HG02759 (cell line): Measurements from ENCODE around the gene DCAF10.
"Not testable (repeated sequence)": the region's sequence is repeated elsewhere in the genome, so short reads cannot be mapped to it uniquely, and the experiment has no call there.

Experiments
- ATAC-seq: cut with Tn5 transposase; IDR thresholded peaks from one replicate; pipeline ENCODE4 v1.9.1; 2021; ENCODE audit warnings: mild to moderate bottlenecking, moderate library complexity; ENCODE audit not compliant: unreplicated experiment

The DCAF10 gene, protein sequence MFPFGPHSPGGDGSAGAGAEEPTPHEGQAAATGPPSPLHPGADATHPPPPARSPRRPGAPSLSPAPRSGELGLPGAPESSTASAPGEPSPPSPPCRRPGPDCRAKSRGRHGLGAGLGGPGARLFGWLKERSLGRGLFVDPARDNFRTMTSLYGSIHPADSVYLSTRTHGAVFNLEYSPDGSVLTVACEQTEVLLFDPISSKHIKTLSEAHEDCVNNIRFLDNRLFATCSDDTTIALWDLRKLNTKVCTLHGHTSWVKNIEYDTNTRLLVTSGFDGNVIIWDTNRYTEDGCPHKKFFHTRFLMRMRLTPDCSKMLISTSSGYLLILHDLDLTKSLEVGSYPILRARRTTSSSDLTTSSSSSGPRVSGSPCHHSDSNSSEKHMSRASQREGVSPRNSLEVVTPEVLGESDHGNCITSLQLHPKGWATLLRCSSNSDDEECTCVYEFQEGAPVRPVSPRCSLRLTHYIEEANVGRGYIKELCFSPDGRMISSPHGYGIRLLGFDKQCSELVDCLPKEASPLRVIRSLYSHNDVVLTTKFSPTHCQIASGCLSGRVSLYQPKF

DNA sequence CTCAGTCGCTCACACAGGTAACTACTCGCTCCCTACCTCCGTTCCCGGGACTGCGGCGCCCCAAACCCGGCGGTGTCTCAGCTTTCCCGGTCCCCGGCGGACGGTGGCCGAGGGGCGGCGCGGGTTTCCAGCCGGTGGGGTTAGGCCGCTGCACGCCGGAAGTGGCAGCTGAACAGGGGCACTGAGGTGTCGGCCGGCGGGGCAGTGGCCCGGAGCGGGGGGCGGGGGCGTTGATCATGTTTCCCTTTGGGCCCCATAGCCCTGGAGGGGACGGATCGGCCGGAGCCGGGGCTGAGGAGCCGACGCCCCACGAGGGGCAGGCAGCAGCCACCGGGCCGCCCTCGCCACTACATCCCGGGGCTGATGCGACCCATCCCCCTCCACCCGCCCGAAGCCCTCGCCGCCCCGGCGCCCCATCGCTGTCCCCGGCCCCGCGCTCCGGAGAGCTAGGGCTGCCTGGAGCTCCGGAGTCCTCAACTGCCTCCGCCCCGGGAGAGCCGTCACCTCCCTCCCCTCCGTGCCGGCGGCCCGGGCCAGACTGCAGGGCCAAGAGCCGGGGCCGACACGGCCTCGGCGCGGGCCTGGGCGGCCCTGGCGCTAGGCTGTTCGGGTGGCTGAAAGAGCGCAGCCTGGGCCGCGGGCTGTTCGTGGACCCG is at the start of gene DCAF10:
Gene DCAF10 (plus strand): TSS at position 167 of the 656 bp plus-strand sequence. CDS start 70 bp downstream, at position 237.
- peak; percentile 81 for ATAC-seq

GRCh38 chr9:37751186-37751585 is 49.4 kb upstream of the DCAF10 start:
- ATAC-seq, result no peak

- not testable (repeated sequence) for ATAC-seq
These were observed 48.9 kb upstream of the DCAF10 start for GRCh38 chr9:37751704-37752103.

GRCh38 chr9:37752112-37752511 is 48.5 kb upstream of the DCAF10 start:
- ATAC-seq, result not testable (repeated sequence)

DNA sequence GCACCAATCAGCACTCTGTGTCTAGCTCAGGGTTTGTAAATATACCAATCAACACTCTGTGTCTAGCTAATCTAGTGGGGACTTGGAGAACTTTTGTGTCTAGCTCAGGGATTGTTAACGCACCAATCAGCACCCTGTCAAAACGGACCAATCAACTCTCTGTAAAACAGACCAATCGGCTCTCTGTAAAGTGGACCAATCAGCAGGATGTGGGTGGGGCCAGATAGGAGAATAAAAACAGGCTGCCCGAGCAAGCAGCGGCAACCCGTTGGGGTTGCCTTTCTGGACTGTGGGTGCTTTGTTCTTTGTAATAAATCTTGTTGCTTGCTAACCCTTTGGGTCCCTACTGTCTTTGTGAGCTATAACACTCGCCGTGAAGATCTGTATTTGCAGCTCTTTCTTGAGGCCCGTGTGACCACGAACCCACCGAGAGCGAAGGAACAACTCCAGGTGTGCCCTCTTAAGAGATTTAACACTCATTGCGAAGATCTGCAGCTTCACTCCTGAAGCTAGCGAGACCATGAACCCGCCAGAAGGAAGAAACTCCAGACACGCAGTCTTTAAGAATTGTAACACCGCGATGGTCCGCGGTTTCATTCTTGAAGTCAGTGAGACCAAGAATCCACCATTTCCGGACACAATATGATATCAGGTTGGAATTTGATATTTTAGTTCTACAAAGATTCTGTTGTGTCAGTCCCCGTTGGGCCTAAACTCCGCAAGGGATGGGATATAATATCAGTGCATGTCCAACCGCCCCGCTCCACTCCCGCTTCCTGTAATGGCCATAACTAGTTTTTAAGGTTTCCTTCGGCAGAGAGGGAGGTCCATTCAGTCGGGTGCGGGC is 47.7 kb upstream of the DCAF10 start:
- ATAC-seq, result no peak

DNA sequence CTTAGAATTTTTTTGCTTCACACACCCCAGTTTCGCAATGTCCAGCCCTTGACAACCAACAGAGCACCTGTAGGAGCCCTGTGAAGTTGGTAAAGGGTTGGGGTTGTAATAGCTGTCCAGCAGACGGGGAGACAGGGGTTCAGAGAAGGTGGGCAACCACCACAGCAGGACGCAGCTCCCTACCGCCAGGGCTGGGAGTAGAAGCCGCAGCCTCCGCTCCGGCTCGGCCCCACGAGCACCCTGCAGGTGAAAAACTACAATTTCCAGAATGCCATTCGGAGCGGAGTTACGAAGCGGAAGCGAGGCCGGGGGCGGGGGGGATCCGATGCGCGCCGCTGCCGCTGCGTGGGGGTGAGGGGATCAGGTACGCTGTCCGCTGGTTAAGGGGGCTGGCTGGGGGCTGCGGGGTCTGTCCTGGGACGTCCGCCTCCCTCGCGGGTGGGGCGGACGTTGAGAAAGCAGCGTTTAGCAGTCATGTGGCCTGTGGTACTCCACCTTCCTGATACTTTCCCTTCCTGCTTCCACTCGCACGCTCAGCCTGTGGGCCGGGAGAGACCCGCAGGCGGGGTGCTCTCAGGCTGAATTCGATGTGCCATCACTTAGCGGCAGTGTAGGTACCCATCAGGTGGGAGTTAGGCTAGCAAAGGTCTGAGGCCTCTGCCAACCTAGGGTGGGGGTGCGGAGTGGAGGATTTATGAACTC is 47.0 kb upstream of the DCAF10 start, which contains the start of gene TRMT10B:
Gene TRMT10B (plus strand): TSS at position 317 of the 702 bp plus-strand sequence. CDS start 8,127 bp downstream, outside the sequence.
- ATAC-seq, result peak; percentile 97

GRCh38 chr9:37758747-37759146 is 41.9 kb upstream of the DCAF10 start:
- ATAC-seq, result no peak

DNA sequence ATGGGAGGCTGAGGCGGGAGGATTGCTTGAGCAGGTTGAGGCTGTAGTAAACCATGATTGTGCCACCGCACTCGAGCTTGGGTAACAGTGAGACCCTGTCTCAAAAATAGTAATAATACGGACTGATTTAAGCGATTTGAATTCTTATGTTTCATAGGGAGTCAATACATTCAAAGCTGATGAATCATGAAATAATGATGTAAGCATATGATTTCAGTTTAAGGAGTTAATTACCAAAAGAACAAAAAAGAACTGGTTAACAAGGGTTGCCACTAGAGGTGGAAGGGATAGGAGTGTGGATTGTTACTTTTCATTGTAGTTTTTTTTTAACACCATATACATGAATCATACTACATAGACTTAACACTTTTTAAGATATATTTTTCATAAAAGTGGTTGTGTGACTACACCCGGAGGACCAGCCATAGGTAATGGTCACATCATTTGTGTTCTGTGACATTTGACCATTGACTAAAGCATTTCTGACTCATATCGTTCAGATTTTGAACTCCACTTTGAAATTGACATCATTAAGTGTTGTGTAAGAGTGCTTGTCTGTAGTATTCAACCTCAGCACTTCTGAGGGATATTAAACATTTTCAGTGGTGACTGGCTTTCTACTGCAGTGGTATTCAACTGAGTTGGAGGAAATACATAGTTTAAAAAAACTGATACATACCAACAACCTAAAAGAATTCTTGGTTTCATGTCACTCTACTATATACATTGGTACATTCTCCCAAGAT is 40.0 kb upstream of the DCAF10 start:
- ATAC-seq, result no peak

GRCh38 chr9:37761511-37761910 is 39.1 kb upstream of the DCAF10 start:
- no peak for ATAC-seq

DNA sequence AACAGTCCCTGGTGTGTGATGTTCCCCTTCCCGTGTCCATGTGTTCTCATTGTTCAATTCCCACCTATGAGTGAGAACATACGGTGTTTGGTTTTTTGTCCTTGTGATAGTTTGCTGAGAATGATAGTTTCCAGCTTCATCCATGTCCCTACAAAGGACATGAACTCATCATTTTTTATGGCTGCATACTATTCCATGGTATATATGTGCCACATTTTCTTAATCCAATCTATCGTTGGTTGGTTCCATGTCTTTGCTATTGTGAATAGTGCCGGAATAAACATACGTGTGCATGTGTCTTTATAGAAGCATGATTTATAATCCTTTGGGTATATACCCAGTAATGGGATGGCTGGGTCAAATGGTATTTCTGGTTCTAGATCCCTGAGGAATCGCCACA is 35.3 kb upstream of the DCAF10 start:
- not testable (repeated sequence) for ATAC-seq

DNA sequence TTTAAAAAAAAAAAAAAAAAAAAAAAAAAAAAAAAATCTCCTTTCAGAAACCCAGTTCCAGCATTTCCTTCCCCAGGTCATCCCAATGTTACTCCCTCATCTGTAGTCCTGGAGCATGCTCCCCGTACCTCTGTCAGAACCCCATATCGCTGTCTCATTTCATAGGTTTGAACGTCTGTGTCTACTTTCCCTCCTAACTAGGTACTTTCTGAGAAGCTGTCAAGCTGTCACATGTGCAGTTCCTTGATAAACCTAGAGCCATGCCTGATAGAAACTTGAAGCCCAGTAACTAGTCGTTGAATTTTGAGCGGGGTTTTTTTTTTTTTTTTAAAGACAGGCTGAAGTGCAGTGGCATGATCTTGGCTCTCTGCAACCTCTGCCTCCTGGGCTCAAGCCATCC is 31.3 kb upstream of the DCAF10 start:
- ATAC-seq, result no peak

DNA sequence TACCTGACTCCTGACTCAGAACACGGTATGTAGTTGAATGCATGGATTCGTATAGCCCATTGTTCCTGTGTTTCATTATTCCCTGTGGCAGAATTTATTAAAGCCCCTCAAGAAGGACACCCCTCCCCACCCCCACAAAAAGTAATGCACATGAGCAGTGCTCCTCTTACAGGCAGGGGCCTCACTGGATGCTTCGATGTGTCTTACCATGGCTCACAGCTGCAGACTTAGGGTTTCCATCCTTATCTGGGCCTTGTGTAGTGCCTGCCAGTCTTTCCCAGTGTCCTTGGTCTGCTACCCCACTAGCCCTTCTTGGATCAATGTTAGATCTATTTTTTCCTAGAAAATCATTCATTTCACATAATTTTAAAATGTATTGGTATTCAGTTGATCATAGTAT is 30.6 kb upstream of the DCAF10 start:
- no peak for ATAC-seq

DNA sequence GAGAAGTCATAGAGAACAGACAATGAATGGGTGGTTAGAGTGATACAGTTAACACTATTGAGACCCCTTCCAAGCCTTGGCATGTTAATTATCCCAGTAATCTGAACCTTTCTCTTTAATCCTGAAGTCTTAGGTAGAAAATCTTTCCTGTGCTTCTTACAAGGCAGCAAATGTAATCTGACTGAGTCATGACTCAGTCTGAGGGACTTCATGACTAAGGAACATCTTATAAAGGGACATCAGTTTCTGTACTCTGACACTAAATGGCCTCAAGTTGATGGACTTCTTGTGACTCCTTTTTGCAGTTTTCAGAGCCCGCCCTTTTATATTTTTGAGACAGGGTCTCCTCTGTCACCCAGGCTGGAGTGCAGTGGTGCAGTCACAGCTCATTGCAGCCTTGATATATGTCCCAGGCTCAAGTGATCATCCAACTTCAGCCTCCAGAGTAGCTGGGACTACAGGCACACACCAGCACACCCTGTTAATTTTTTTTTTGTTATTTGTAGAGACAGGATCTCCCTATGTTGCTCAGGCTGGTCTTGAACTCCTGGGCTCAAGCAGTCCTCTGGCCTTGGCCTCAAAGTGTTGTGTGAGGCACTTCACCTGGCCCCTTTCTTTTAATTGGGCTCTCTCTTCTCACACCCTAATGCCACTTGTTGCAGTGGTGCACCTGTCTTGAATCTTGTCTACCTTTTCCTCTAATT is 25.2 kb upstream of the DCAF10 start:
- ATAC-seq, result no peak

DNA sequence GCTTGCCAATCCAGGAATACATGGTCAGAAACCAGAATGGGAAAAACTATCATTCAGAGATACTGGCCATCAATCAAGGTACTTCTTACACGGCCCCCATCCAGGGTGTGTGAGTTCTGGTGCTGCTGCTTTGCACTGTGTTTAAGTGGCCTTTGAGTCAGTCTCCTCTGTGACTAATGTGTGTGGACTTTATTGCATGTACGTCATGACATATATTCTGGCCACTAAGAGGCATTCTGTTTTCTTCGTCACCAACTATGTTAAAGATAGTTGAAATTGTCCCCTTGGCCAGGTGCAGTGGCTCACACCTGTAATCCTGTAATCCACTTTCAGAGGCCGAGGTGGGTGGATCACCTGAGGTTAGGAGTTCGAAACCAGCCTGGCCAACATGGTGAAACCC is 24.3 kb upstream of the DCAF10 start:
- ATAC-seq, result no peak

GRCh38 chr9:37778534-37778933 is 22.1 kb upstream of the DCAF10 start:
- no peak for ATAC-seq

DNA sequence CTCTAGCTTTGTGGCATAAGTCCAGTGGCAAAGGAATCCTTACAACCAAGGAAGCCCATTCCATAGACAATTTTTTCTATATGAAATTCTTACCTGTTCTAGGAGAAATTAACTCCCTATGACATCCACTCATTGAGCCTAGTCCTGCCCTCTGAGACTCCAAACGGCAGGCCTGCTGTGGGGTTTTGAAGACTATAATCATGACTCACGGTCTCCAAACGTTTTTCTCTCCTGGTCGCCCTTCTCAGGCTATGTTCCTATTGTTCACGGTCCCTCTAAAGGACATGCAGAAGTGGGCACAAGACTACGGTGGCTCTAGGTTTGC is 16.3 kb upstream of the DCAF10 start:
- no peak for ATAC-seq

GRCh38 chr9:37784616-37785483 is 15.7 kb upstream of the DCAF10 start, which contains the start of gene EXOSC3:
EXOSC3 (minus strand) TSS chr9:37785064; CDS start chr9:37785044, 20 bp downstream.
- ATAC-seq, result peak; percentile 96

DNA sequence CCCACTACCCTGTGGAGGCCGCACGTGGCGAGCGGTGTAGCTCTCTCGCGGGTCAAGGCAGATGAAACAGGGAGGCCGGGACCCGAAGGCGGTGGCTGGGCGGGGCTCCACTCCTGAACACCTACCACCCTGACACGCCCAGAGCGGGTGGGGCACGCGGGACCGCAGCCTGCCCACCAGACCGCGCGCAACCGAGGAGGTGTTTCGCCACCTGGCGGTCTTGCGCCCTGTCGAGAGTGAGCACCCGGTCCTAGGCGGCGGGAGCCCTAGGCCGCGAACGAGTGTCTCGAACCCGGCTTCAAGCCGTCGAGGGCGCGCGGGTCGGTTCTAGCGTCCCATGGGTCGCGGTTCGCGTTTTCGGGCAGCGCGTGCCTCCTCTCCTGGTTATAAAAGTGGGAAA is 13.5 kb upstream of the DCAF10 start:
- no peak for ATAC-seq
